CD4-positive, CD25-positive, alpha-beta regulatory T cell (primary cell): ENCODE results near the gene ANKS1B. TPM values are rescaled to one million over a fixed set of nuclear protein-coding genes. Genes with fewer than 3 reads are reported as not detected.

Source experiments
- ATAC-seq, 2 donors: fragments of 150-1000 bp; cut with Tn5 transposase; one replicate each; pipeline ENCODE4 v1.10.0; 2021; ENCODE audit warnings: low read depth in 2 of 2, moderate number of reproducible peaks in 2 of 2, moderate library complexity in 1 of 2
- DNase-seq, 3 donors: peaks; one replicate each; pipeline versions ENCODE4 v3.0.0 to v3.0.0-alpha.2; 2012 to 2022; ENCODE audit warnings: mixed read lengths in 1 of 3
- H3K27ac ChIP-seq: one replicate; pipeline ENCODE4 v1.7.0; 2013; ENCODE audit warnings: mild to moderate bottlenecking, low read length; ENCODE audit not compliant: insufficient read depth, poor library complexity, severe bottlenecking
- H3K27me3 ChIP-seq: one replicate; pipeline ENCODE4 v1.7.0; 2013; ENCODE audit warnings: low read length; ENCODE audit not compliant: control insufficient read depth, insufficient read depth
- H3K36me3 ChIP-seq: one replicate; pipeline ENCODE4 v1.7.0; 2013; ENCODE audit warnings: mild to moderate bottlenecking, low read length, moderate library complexity; ENCODE audit not compliant: control insufficient read depth, insufficient read depth
- H3K4me1 ChIP-seq: 2 replicates; pipeline ENCODE4 v1.7.0; 2013; ENCODE audit warnings: mild to moderate bottlenecking, low read length; ENCODE audit not compliant: insufficient read depth, control insufficient read depth, poor library complexity, severe bottlenecking
- H3K4me3 ChIP-seq: one replicate; pipeline ENCODE4 v1.7.0; 2013; ENCODE audit warnings: low read depth, mild to moderate bottlenecking, low read length, moderate library complexity
- H3K9me3 ChIP-seq, 2 experiments: 1 replicate in 1 of 2; 2 replicates in 1 of 2; pipeline ENCODE4 v1.7.0; 2013; ENCODE audit warnings: low read length in 2 of 2, mild to moderate bottlenecking in 1 of 2, moderate library complexity in 1 of 2; ENCODE audit not compliant: control insufficient read depth in 2 of 2
- H3K27ac Mint-ChIP-seq, 3 donors: one replicate each; pipeline ENCODE4 v1.8.0; 2020 to 2022; ENCODE audit warnings: mild to moderate bottlenecking in 3 of 3, mixed read lengths in 3 of 3, moderate library complexity in 2 of 3
- H3K27me3 Mint-ChIP-seq: one replicate; pipeline ENCODE4 v1.8.0; 2022; ENCODE audit warnings: mild to moderate bottlenecking, mixed read lengths
- H3K36me3 Mint-ChIP-seq: one replicate; pipeline ENCODE4 v1.8.0; 2020; ENCODE audit warnings: mixed read lengths
- H3K4me1 Mint-ChIP-seq, 4 donors: one replicate each; pipeline ENCODE4 v1.8.0; 2020 to 2022; ENCODE audit warnings: mixed read lengths in 4 of 4, mild to moderate bottlenecking in 1 of 4
- H3K4me3 Mint-ChIP-seq, 4 donors: one replicate each; pipeline ENCODE4 v1.8.0; 2020 to 2022; ENCODE audit warnings: mild to moderate bottlenecking in 4 of 4, mixed read lengths in 4 of 4, moderate library complexity in 3 of 4
- H3K9me3 Mint-ChIP-seq, 7 donors: one replicate each; pipeline ENCODE4 v1.8.0; 2020 to 2022; ENCODE audit warnings: mixed read lengths in 7 of 7, mild to moderate bottlenecking in 3 of 7, moderate library complexity in 2 of 7
- polyA plus RNA-seq, 4 donors: library from polyadenylated mRNA; unstranded; fragments of 300-500 nt; fragmentation: Illumina TruSeq; gene quantifications; one replicate each; pipeline ENCODE4 v1.2.3, GENCODE V29; 2021
- total RNA-seq: library from RNA; stranded (reverse); gene quantifications from one replicate; pipeline ENCODE4 v1.2.3, GENCODE V29; 2022

ANKS1B gene
- total and polyA plus RNA-seq, 5 donors from 2014 or later: 4.0 to 15.9 (median 9.5) TPM

DNA sequence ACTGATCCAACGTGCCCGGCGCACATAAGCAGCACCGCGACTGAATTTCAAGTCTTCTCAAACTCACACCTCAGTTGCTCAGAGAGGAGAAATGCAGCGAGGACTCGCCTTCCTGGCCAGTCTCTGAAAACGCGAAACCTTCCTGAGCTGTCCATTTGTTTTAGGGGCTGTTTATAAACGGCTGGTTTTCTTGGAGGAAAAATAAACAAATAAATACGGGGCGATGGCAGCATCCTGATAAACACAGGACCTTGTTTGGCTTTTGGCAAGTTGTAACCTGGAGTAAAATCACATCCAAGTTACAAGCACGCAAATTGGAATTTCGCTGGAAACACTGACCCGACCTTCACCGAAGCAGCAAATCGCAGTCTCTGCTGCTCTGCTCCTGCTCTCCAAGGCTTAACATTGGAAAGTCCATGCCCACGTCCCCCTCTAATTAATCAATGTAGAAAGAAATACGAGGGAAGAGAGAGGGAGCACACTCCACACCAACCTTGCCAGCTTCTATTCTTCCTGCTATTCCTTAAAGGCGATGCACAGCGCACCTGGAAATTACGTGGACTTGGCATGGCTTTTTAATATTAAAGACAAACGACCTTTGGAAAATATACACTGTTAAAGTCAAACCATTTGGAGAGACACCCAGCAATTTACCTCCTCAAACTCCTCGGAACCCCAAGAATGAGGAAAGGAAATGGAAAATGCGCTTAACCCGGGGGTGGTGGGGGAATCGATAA is 1090.9 kb downstream of the ANKS1B start:
- Histone ChIP-seq H3K27ac (no peak overlapping the region), H3K4me3 (no peak overlapping the region), H3K9me3 (no peaks in the 10 kb centered on the region), H3K36me3 (no peaks in the 10 kb centered on the region), H3K4me1 (no peaks in the 10 kb centered on the region), H3K27me3 (peaks cover 47% of the 10 kb centered on the region)
- no peak overlapping the region for H3K4me3 Mint-ChIP-seq
- H3K27me3 Mint-ChIP-seq: peaks cover 75% of the 10 kb centered on the region
- no peak overlapping the region for H3K27ac Mint-ChIP-seq
- ATAC-seq (no peak), DNase-seq (no peak)
- H3K9me3 Mint-ChIP-seq: peaks cover 0 to 4% (median 0%) of the 10 kb centered on the region in 7 donors
- no peaks in the 10 kb centered on the region for H3K36me3 Mint-ChIP-seq
- H3K4me1 Mint-ChIP-seq: peaks cover 0 to 2% (median 0%) of the 10 kb centered on the region in 4 donors

DNA sequence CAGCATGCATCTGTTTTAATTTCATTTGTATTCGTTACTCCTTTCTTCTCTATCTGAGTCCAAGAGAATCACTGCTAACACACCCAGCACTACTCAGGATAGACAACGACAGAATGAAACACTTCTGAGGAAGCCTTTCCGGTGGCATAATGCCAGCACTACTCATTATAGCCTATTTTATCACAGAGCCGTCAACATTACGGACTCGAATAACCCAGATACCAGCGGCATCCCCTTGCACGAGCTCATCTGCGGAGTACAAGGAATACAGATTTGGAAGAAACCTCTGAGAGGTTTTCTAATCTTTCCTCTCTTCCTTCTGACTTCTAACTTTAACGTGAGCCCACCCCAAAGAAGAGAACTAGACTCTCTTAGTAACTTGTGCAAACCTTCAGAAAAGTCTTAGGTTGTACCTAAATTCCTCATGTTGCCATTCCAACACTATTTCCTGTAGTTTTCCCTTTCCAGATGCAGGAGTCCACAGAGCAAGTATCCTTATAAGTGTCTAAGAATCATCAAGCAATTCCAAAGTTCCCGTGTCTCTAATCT is 1091.5 kb downstream of the ANKS1B start:
- H3K36me3 ChIP-seq: no peaks in the 10 kb centered on the region
- peaks cover 47% of the 10 kb centered on the region for H3K27me3 ChIP-seq
- Mint-ChIP-seq H3K9me3 (peaks cover 0 to 4% (median 1%) of the 10 kb centered on the region in 7 donors), H3K4me3 (no peak overlapping the region), H3K36me3 (no peaks in the 10 kb centered on the region), H3K27me3 (peaks cover 75% of the 10 kb centered on the region), H3K27ac (no peak overlapping the region), H3K4me1 (peaks cover 0 to 2% (median 0%) of the 10 kb centered on the region in 4 donors)
- DNase-seq: no peak
- no peaks in the 10 kb centered on the region for H3K4me1 ChIP-seq
- no peak overlapping the region for H3K4me3 ChIP-seq
- no peaks in the 10 kb centered on the region for H3K9me3 ChIP-seq
- H3K27ac ChIP-seq: no peak overlapping the region
- ATAC-seq: no peak

DNA sequence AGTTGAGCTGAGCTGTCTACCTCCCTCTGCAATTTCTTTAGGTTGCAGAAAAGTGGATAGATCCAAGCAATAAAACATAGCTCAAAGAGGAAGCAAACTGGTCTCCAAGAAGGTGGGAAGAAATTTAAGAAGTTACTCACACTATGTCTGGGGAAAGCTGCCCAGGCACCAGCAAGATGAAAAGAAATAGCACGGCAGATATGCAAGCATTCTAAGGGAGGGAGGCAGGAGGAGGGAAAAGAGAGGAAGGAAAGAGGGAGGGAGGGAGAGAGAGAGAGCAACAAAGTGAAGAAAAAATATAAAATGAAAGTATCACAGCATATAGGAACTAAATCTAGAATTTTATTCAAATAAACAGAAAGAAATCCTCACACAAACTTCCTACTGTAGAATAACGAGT is 1099.0 kb downstream of the ANKS1B start:
- Histone ChIP-seq H3K27me3 (peaks cover 8% of the 10 kb centered on the region), H3K27ac (no peak overlapping the region), H3K36me3 (no peaks in the 10 kb centered on the region), H3K4me3 (no peak overlapping the region), H3K4me1 (no peaks in the 10 kb centered on the region), H3K9me3 (no peaks in the 10 kb centered on the region)
- H3K4me1 Mint-ChIP-seq: no peaks in the 10 kb centered on the region
- H3K4me3 Mint-ChIP-seq: no peak overlapping the region
- ATAC-seq: no peak
- peaks cover 0 to 3% (median 0%) of the 10 kb centered on the region in 7 donors for H3K9me3 Mint-ChIP-seq
- H3K27me3 Mint-ChIP-seq: peaks cover 46% of the 10 kb centered on the region
- H3K36me3 Mint-ChIP-seq: no peaks in the 10 kb centered on the region
- no peak for DNase-seq
- H3K27ac Mint-ChIP-seq: no peak overlapping the region

DNA sequence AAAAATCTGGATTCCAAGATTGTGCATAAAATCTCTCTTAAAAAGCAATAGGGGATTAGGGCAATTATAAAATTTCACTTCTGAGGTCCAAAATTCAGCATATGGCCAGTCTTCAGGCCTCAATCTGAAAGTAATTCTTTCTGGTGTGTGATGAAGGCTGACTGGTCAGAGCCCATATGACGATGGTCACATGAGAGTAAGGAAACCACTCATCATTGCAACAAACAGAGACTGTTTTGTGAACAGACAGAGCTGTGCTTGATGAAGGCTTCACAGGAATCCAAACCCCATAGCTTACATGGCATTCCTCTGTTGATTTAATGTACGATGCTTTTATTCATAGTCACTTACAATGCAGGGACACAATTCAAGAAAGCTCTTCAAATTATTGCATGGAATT is 1101.5 kb downstream of the ANKS1B start:
- no peak for ATAC-seq
- Histone ChIP-seq H3K4me3 (no peak overlapping the region), H3K9me3 (no peaks in the 10 kb centered on the region), H3K4me1 (no peaks in the 10 kb centered on the region), H3K27me3 (peaks cover 8% of the 10 kb centered on the region), H3K27ac (no peak overlapping the region), H3K36me3 (no peaks in the 10 kb centered on the region)
- no peak overlapping the region for H3K27ac Mint-ChIP-seq
- H3K9me3 Mint-ChIP-seq: peaks cover 0 to 2% (median 0%) of the 10 kb centered on the region in 7 donors
- no peak overlapping the region for H3K4me3 Mint-ChIP-seq
- H3K27me3 Mint-ChIP-seq: peaks cover 36% of the 10 kb centered on the region
- no peaks in the 10 kb centered on the region for H3K36me3 Mint-ChIP-seq
- no peak for DNase-seq
- H3K4me1 Mint-ChIP-seq: no peaks in the 10 kb centered on the region

DNA sequence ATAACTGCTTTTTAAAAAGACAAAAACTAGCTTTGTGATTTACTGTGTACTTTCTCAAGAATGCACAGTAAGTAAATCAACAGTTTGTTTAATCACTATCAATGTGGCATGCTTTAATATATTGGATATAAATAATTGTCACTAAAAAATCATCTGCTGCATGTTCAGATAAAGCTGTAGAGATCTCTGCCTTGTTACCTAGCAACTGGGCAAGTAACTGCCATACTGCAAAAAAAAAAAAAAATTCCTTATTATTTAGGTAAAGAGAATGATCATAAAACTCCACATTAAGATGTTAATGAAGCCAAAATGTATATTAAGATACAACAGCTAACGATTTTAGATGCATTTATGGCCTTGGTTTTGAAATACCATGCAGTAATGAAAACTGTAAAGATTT is 1102.2 kb downstream of the ANKS1B start:
- ATAC-seq (no peak), DNase-seq (no peak)
- Mint-ChIP-seq H3K27me3 (peaks cover 32% of the 10 kb centered on the region), H3K27ac (no peak overlapping the region), H3K9me3 (peaks cover 0 to 2% (median 0%) of the 10 kb centered on the region in 7 donors), H3K4me3 (no peak overlapping the region), H3K4me1 (no peaks in the 10 kb centered on the region), H3K36me3 (no peaks in the 10 kb centered on the region)
- H3K27me3 ChIP-seq: peaks cover 8% of the 10 kb centered on the region
- H3K9me3 ChIP-seq: no peaks in the 10 kb centered on the region
- no peak overlapping the region for H3K27ac ChIP-seq
- H3K36me3 ChIP-seq: no peaks in the 10 kb centered on the region
- no peaks in the 10 kb centered on the region for H3K4me1 ChIP-seq
- no peak overlapping the region for H3K4me3 ChIP-seq

DNA sequence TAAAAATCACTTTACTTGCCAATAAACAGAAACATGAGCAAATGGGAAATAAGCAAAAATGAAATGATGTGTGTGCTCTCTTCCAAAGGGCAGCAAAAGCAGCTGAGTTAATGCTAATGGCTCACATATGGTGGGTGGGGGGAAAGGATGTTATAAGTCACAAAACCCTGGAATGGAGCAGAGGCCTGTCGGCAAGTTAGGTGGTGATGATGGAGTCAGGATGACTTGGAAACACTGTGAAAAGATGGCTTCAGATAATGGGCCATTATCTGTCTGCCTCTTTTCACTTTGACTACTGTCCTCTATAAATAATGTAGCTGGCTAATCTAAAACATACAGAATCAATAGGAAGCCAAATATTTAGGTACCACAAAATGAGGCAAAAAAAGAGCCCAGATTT is 1111.0 kb downstream of the ANKS1B start:
- Mint-ChIP-seq H3K36me3 (no peaks in the 10 kb centered on the region), H3K4me1 (peaks cover 0 to 5% (median 2%) of the 10 kb centered on the region in 4 donors), H3K27me3 (peaks cover 24% of the 10 kb centered on the region), H3K9me3 (peaks cover 0 to 1% (median 0%) of the 10 kb centered on the region in 7 donors), H3K27ac (no peak overlapping the region), H3K4me3 (no peak overlapping the region)
- ATAC-seq: no peak
- no peaks in the 10 kb centered on the region for H3K36me3 ChIP-seq
- DNase-seq: no peak
- no peaks in the 10 kb centered on the region for H3K9me3 ChIP-seq
- no peak overlapping the region for H3K27ac ChIP-seq
- no peak overlapping the region for H3K4me3 ChIP-seq
- H3K27me3 ChIP-seq: peaks cover 4% of the 10 kb centered on the region
- H3K4me1 ChIP-seq: no peaks in the 10 kb centered on the region

DNA sequence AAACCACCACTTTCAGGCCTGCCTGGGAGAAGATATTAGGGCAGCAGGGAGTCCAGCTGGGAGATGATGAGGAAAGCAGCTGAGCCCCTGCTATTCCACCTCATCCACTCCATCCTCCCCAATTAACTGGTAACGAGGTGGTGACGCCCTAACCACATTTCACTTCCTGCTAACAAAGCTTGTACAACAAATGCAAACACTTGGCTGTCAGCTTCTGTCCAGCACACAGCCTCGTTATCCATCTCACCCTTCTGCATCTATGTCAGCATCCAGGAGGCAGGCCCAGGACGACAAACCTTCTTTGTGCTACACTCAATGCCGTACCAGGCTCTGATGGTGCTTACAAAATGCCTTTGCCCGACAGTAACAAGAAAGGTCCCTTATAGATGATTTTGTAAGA is 1114.2 kb downstream of the ANKS1B start:
- DNase-seq: peak in 1 of 3 donors; percentile 18
- Mint-ChIP-seq H3K9me3 (peaks cover 0 to 6% (median 0%) of the 10 kb centered on the region in 7 donors), H3K4me3 (no peak overlapping the region), H3K27me3 (peaks cover 18% of the 10 kb centered on the region), H3K4me1 (peaks cover 0 to 5% (median 2%) of the 10 kb centered on the region in 4 donors), H3K27ac (no peak overlapping the region), H3K36me3 (no peaks in the 10 kb centered on the region)
- Histone ChIP-seq H3K4me3 (no peak overlapping the region), H3K27me3 (peaks cover 4% of the 10 kb centered on the region), H3K4me1 (no peaks in the 10 kb centered on the region), H3K36me3 (no peaks in the 10 kb centered on the region), H3K9me3 (no peaks in the 10 kb centered on the region), H3K27ac (no peak overlapping the region)
- ATAC-seq: no peak
